Ovary (tissue), 9 donors: Measurements from ENCODE around the gene RAPGEF2. TPM values are rescaled to one million over a fixed set of nuclear protein-coding genes. Genes with fewer than 3 reads are reported as not detected.
"Not testable (repeated sequence)": the region's sequence is repeated elsewhere in the genome, so short reads cannot be mapped to it uniquely, and the experiment has no call there.

Experiments
- DNase-seq, 5 donors: peaks; one replicate each; pipeline ENCODE4 v3.0.0-alpha.2; 2019 to 2020
- H3K27ac ChIP-seq, 2 donors: fragments of 200-600 bp; one replicate each; pipeline versions ENCODE4 v1.5.1 to v1.8.0; 2019 to 2022
- H3K27me3 ChIP-seq: fragments of 200-600 bp; one replicate; pipeline ENCODE4 v1.8.0; 2022
- H3K36me3 ChIP-seq: fragments of 200-600 bp; sonication (generic); one replicate; pipeline ENCODE4 v1.5.1; 2019
- H3K4me1 ChIP-seq: one replicate; pipeline ENCODE4 v1.8.1; 2013; ENCODE audit warnings: mild to moderate bottlenecking, moderate library complexity; ENCODE audit not compliant: insufficient read depth
- H3K4me3 ChIP-seq: fragments of 200-600 bp; sonication (generic); one replicate; pipeline ENCODE4 v1.5.1; 2017
- H3K9me3 ChIP-seq, 2 donors: fragments of 200-600 bp in 1 of 2; sonication (generic) in 1 of 2; one replicate each; pipeline versions ENCODE4 v1.5.1 to v1.8.1; 2013 to 2019; ENCODE audit warnings: mild to moderate bottlenecking in 1 of 2, moderate library complexity in 1 of 2
- EP300 ChIP-seq: sonication (generic); formaldehyde crosslinking; IDR thresholded peaks from one replicate; pipeline ENCODE4 v1.6.1; 2017; ENCODE audit warnings: antibody characterized with exemption
- POLR2A ChIP-seq: fragments of 450-650 bp; IDR thresholded peaks from one replicate; pipeline ENCODE4 v1.6.1; 2017; ENCODE audit warnings: antibody characterized with exemption, mild to moderate bottlenecking, moderate library complexity
- WGBS, 3 donors: extraction: QIAGEN DNeasy Blood & Tissue Kit in 1 of 3; methylation state at CpG; one replicate each; pipeline versions ENCODE4 v1.1.5 to v1.1.7; 2013 to 2017; 5-methylcytosine and 5-hydroxymethylcytosine counted together
- intact Hi-C, 4 donors: fragments of 100-400 bp; cut with DNase I; formaldehyde crosslinking; loops; one replicate each; pipeline versions ENCODE4 v1.11.0 to v1.15.1; 2022 to 2023
- polyA plus RNA-seq, 2 donors: library from polyadenylated mRNA; stranded (reverse); fragments of 200-250 nt in 1 of 2; fragments of 350-450 nt in 1 of 2; fragmentation: Illumina TruSeq in 1 of 2; extraction: RNeasy Lipid Tissue Mini Kit (QIAGEN cat#74804) in 1 of 2; gene quantifications; one replicate each; pipeline ENCODE4 v1.2.3, GENCODE V29; 2013 to 2014
- total RNA-seq, 7 donors: library from RNA; depleted of rRNA in 2 of 7; stranded (reverse); fragments of >200 nt in 2 of 7; fragmentation: NEBNext Ultra II Directional in 3 of 7; extraction: Animal tissue kit (Norgen Biotek cat#: 25700) in 3 of 7; gene quantifications; one replicate each; pipeline versions ENCODE4 v1.1.0 to v1.2.4, GENCODE V29; 2016 to 2023
- TF ChIP-seq, protein P1 (sequence below), 3 donors: fragments of 450-650 bp in 2 of 3; fragments of 200-600 bp in 1 of 3; IDR thresholded peaks; one replicate each; pipeline versions ENCODE4 v1.5.1 to v1.8.0; 2016 to 2022; ENCODE audit warnings: antibody characterized with exemption in 3 of 3, mild to moderate bottlenecking in 1 of 3
- donor health status: DM: no; HTN: no; CAD: no; lungs with moderate emphysema.
- donor health status: DM: no; HTN: no; CAD: no.
- donor health status: Bipolar disorder and iron deficiency.
- donor health status: DM: yes; HTN: yes; CAD: no.
- donor health status: DM: no; HTN: no; CAD: no.
- donor health status: DM: yes; HTN: yes; CAD: no.

Gene RAPGEF2
- total and polyA plus RNA-seq, 9 donors = 11.5 to 46.5 (median 25.4) TPM

DNA sequence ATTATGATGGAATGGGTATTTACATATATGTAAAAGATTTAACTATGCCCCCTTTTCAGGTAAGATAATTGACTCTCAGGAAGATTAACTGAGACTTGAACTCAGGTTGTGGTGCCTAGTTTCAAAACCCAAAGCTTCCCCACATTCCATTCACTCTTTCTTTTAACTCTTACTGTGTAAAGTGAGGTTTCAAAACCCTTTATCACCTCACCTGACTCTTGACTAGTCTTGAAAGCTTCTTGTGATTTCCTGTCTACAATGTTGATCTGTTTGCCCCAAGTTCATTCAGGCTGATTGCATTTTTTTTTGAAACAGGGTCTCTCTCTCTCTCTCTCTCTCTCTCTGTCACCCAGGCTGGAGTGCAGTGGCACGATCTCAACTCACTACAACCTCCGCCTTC, 40.5 kb upstream of the RAPGEF2 start:
- Histone ChIP-seq H3K27ac (no peak overlapping the region), H3K4me1 (no peaks in the 10 kb centered on the region), H3K36me3 (no peaks in the 10 kb centered on the region), H3K27me3 (no peaks in the 10 kb centered on the region), H3K9me3 (no peaks in the 10 kb centered on the region), H3K4me3 (no peak overlapping the region)
- no peak for TF ChIP-seq EP300
- TF ChIP-seq POLR2A = no peak
- TF ChIP-seq, protein P1, sequence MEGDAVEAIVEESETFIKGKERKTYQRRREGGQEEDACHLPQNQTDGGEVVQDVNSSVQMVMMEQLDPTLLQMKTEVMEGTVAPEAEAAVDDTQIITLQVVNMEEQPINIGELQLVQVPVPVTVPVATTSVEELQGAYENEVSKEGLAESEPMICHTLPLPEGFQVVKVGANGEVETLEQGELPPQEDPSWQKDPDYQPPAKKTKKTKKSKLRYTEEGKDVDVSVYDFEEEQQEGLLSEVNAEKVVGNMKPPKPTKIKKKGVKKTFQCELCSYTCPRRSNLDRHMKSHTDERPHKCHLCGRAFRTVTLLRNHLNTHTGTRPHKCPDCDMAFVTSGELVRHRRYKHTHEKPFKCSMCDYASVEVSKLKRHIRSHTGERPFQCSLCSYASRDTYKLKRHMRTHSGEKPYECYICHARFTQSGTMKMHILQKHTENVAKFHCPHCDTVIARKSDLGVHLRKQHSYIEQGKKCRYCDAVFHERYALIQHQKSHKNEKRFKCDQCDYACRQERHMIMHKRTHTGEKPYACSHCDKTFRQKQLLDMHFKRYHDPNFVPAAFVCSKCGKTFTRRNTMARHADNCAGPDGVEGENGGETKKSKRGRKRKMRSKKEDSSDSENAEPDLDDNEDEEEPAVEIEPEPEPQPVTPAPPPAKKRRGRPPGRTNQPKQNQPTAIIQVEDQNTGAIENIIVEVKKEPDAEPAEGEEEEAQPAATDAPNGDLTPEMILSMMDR (IDR thresholded peaks at IDR 0.05) = no peak
- WGBS, 3 donors = 66 to 97% (median 80%) methylated on average over 2 of the region's 2 CpGs
- no peak for DNase-seq
- intact Hi-C loops = no loop called here

- 94 to 99% (median 96%) methylated on average over 3 of the region's 3 CpGs for WGBS, 3 donors
These were observed 37.2 kb upstream of the RAPGEF2 start for GRCh38 chr4:159065513-159066240.

DNA sequence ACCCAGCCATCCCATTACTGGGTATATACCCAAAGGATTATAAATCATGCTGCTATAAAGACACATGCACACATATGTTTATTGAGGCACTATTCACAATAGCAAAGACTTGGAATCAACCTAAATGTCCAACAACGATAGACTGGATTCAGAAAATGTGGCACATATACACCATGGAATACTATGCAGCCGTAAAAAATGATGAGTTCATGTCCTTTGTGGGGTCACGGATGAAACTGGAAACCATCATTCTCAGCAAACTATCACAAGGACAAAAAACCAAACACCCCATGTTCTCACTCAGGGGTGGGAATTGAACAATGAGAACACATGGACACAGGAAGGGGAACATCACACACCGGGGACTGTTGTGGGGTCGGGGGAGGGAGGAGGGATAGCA, 34.7 kb upstream of the RAPGEF2 start:
- H3K9me3 ChIP-seq, H3K4me3 ChIP-seq, H3K36me3 ChIP-seq, H3K27me3 ChIP-seq, DNase-seq, H3K27ac ChIP-seq, intact Hi-C loops, H3K4me1 ChIP-seq: not testable (repeated sequence)
- 88 to 96% (median 89%) methylated on average over 5 of the region's 5 CpGs for WGBS, 3 donors

More at GRCh38 chr4:159065513-159066240, 37.2 kb upstream of the RAPGEF2 start:
- Histone ChIP-seq H3K36me3 (no peaks in the 10 kb centered on the region), H3K27me3 (no peaks in the 10 kb centered on the region), H3K4me3 (no peak overlapping the region), H3K27ac (no peak overlapping the region), H3K4me1 (no peaks in the 10 kb centered on the region), H3K9me3 (no peaks in the 10 kb centered on the region)
- DNase-seq = no peak
- TF ChIP-seq, protein P1 (IDR thresholded peaks at IDR 0.05) = no peak
- no peak for TF ChIP-seq EP300
- TF ChIP-seq POLR2A = no peak
- intact Hi-C loops = no loop called here

DNA sequence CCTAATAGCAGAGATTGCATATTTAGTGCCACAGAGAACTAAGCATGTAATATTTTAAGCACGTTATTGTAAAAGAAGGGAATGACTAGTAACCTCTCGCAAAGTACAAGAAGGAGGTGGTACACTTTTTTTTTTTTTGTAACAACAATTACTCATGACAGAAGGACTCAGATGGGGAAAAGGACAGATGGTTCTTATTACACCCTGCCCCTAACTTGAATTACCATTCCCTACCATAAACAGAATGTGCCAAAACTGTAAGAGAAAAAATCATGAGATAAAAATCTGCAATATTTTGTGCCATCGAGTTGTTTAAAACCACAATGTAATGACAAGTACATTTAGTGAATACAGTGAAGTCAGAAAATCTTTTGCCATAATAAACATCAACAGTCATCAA, 33.0 kb upstream of the RAPGEF2 start:
- DNase-seq = no peak
- no peaks in the 10 kb centered on the region for H3K4me1 ChIP-seq
- H3K27me3 ChIP-seq = no peaks in the 10 kb centered on the region
- no peak overlapping the region for H3K27ac ChIP-seq
- no peaks in the 10 kb centered on the region for H3K36me3 ChIP-seq
- no peaks in the 10 kb centered on the region for H3K9me3 ChIP-seq
- WGBS, 3 donors = 58 to 69% (median 63%) methylated on average over 3 of the region's 3 CpGs
- no peak for TF ChIP-seq EP300
- TF ChIP-seq, protein P1 (IDR thresholded peaks at IDR 0.05) = no peak
- no peak for TF ChIP-seq POLR2A
- no peak overlapping the region for H3K4me3 ChIP-seq
- intact Hi-C loops = no loop called here

GRCh38 chr4:159070742-159071141, 32.1 kb upstream of the RAPGEF2 start:
- TF ChIP-seq, protein P1 (IDR thresholded peaks at IDR 0.05) = no peak
- TF ChIP-seq POLR2A = no peak
- Histone ChIP-seq H3K27me3 (no peaks in the 10 kb centered on the region), H3K4me3 (no peak overlapping the region), H3K27ac (no peak overlapping the region), H3K36me3 (no peaks in the 10 kb centered on the region), H3K4me1 (no peaks in the 10 kb centered on the region), H3K9me3 (no peaks in the 10 kb centered on the region)
- DNase-seq = no peak
- intact Hi-C loops = no loop called here
- 75 to 86% (median 78%) methylated on average over 4 of the region's 4 CpGs for WGBS, 3 donors
